Activated CD4-positive, alpha-beta T cell treated with anti-CD3 and anti-CD28 coated beads for 36 hours (primary cell): ENCODE data around the gene EXOC6. TPM values are rescaled to one million over a fixed set of nuclear protein-coding genes. Genes with fewer than 3 reads are reported as not detected.

Experiments
- ATAC-seq: fragments of 200-7000 bp; cut with Tn5 transposase; one replicate; pipeline ENCODE4 v1.10.0; 2021; ENCODE audit warnings: mild to moderate bottlenecking, moderate library complexity
- CTCF ChIA-PET: fragments of 350-600 bp; sonication (Branson Sonifier 250); formaldehyde crosslinking; loops from one replicate; lab custom pipeline; 2021; ENCODE audit warnings: antibody characterized with exemption; lab: Charles Lee
- POLR2A ChIA-PET: fragments of 350-600 bp; sonication (Branson Sonifier 250); formaldehyde crosslinking; loops from one replicate; lab custom pipeline; 2021; ENCODE audit warnings: antibody characterized with exemption, inconsistent platforms; lab: Charles Lee
- DNase-seq: peaks from one replicate; pipeline ENCODE4 v3.0.0-alpha.2; 2020
- H3K27ac Mint-ChIP-seq: one replicate; pipeline ENCODE4 v1.8.0; 2021; ENCODE audit warnings: mixed read lengths
- H3K27me3 Mint-ChIP-seq: one replicate; pipeline ENCODE4 v1.8.0; 2021; ENCODE audit warnings: mixed read lengths
- H3K36me3 Mint-ChIP-seq: one replicate; pipeline ENCODE4 v1.8.0; 2021; ENCODE audit warnings: low read depth, mixed read lengths
- H3K4me1 Mint-ChIP-seq: one replicate; pipeline ENCODE4 v1.8.0; 2021; ENCODE audit warnings: mixed read lengths
- H3K4me3 Mint-ChIP-seq: one replicate; pipeline ENCODE4 v1.8.0; 2021; ENCODE audit warnings: mild to moderate bottlenecking, moderate library complexity, mixed read lengths
- H3K9me3 Mint-ChIP-seq: one replicate; pipeline ENCODE4 v1.8.0; 2021; ENCODE audit warnings: low read depth, mixed read lengths
- intact Hi-C, 2 experiments: fragments of 100-400 bp; cut with DNase I in 1 of 2; cut with micrococcal nuclease in 1 of 2; formaldehyde crosslinking; loops; one replicate each; pipeline versions ENCODE4 v1.14.2 to v1.15.1; 2022 to 2024; cut with DNase I, micrococcal nuclease
- total RNA-seq, 2 experiments: library from RNA; stranded (reverse); gene quantifications; one replicate each; pipeline ENCODE4 v1.2.3, GENCODE V29; 2021

The EXOC6 gene
- total RNA-seq, 2 experiments from 2014 or later = 9.7 to 12.1 TPM

GRCh38 chr10:93072713-93073538 is 224.6 kb downstream of the EXOC6 start:
- ChIA-PET CTCF (interaction anchor here (1.0 kb wide), 1 partner anchor 11 kb away, joined by 5 read pairs; no protein-coding TSS in a partner anchor), POLR2A (interaction anchor here (0.5 to 1.1 kb wide), 2 partner anchors 9 to 202 kb away, joined by 3 read pairs; no protein-coding TSS in a partner anchor)
- Mint-ChIP-seq H3K9me3 (no peaks in the 10 kb centered on the region), H3K36me3 (no peaks in the 10 kb centered on the region), H3K27ac (no peak overlapping the region), H3K4me1 (peaks cover 32% of the 10 kb centered on the region), H3K4me3 (no peak overlapping the region), H3K27me3 (peaks cover 70% of the 10 kb centered on the region)
- intact Hi-C loops = loop anchor here (5.0 kb wide), 2 partner anchors 186 to 381 kb away; no protein-coding TSS in a partner anchor
- ATAC-seq (no peak), DNase-seq (peak; percentile 24)

GRCh38 chr10:93073539-93074146 is 225.3 kb downstream of the EXOC6 start, which contains the start of gene CYP26A1:
CYP26A1 (plus strand) TSS chr10:93073893; CDS start chr10:93073935, 42 bp downstream.
- ChIA-PET POLR2A (interaction anchor here (0.5 to 1.1 kb wide), 2 partner anchors 9 to 202 kb away, joined by 3 read pairs; no protein-coding TSS in a partner anchor), CTCF (no interaction called here)
- Mint-ChIP-seq H3K27me3 (peaks cover 69% of the 10 kb centered on the region), H3K4me1 (peaks cover 29% of the 10 kb centered on the region), H3K4me3 (peak within 1 kb of the TSS; percentile 48), H3K9me3 (no peaks in the 10 kb centered on the region), H3K27ac (no peak within 1 kb of the TSS), H3K36me3 (no peaks in the 10 kb centered on the region)
- DNase-seq (peak; percentile 25), ATAC-seq (no peak)
- intact Hi-C loops = loop anchor here (2.0 to 5.0 kb wide), 3 partner anchors 13 to 381 kb away; partner anchors contain the start of gene CYP26C1 (in 1 of the 2)

DNA sequence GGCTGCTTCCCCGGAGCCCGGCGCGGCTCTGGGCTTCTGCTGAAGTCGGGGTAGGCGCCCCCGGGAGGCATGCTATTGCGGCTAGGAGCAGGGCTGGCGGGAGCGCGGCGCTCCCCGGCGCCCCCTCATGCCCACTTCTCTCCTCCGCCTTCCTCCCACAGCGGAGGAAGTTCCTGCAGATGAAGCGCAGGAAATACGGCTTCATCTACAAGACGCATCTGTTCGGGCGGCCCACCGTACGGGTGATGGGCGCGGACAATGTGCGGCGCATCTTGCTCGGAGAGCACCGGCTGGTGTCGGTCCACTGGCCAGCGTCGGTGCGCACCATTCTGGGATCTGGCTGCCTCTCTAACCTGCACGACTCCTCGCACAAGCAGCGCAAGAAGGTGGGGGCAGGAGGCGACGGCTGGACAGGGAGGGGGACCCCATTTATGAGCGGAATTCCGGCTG is 225.9 kb downstream of the EXOC6 start:
- Mint-ChIP-seq H3K27me3 (peaks cover 66% of the 10 kb centered on the region), H3K36me3 (no peaks in the 10 kb centered on the region), H3K4me1 (peaks cover 28% of the 10 kb centered on the region), H3K4me3 (peak overlapping the region; percentile 48), H3K27ac (no peak overlapping the region), H3K9me3 (no peaks in the 10 kb centered on the region)
- ChIA-PET POLR2A (interaction anchor here (1.1 kb wide), 1 partner anchor 10 kb away, joined by 3 read pairs; no protein-coding TSS in a partner anchor), CTCF (interaction anchor here (0.5 to 0.7 kb wide), 2 partner anchors 13 to 244 kb away, joined by 3 read pairs; no protein-coding TSS in a partner anchor)
- intact Hi-C loops = loop anchor here (2.0 to 5.0 kb wide), 3 partner anchors 13 to 382 kb away; partner anchors contain the start of gene CYP26C1 (in 1 of the 2)
- DNase-seq = peak; percentile 22
- no peak for ATAC-seq

DNA sequence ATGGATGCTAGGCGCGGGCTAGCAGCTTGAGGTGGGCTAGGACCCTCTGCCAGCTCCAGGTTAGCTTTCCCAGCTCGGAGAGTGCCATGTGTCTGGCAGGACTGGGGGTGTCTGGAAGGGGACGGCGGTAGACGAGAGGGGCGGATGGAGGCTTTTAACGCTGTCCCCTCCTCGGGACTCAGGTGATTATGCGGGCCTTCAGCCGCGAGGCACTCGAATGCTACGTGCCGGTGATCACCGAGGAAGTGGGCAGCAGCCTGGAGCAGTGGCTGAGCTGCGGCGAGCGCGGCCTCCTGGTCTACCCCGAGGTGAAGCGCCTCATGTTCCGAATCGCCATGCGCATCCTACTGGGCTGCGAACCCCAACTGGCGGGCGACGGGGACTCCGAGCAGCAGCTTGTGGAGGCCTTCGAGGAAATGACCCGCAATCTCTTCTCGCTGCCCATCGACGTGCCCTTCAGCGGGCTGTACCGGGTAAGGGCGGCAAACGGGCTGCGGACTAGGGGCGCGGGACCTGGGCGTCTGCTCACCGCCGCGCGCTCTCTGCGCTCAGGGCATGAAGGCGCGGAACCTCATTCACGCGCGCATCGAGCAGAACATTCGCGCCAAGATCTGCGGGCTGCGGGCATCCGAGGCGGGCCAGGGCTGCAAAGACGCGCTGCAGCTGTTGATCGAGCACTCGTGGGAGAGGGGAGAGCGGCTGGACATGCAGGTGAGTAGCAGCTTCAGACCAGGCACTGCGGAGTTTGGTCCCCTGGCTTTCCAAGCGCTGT is 226.5 kb downstream of the EXOC6 start:
- ChIA-PET POLR2A (no interaction called here), CTCF (interaction anchor here (0.5 to 1.0 kb wide), 3 partner anchors 10 to 243 kb away, joined by 3 to 4 read pairs (median 3); no protein-coding TSS in a partner anchor)
- no peak for ATAC-seq
- H3K4me3 Mint-ChIP-seq = peak overlapping the region; percentile 48
- intact Hi-C loops = loop anchor here (2.0 to 5.0 kb wide), 4 partner anchors 14 to 382 kb away; partner anchors contain the start of gene CYP26C1 (in 1 of the 2)
- H3K9me3 Mint-ChIP-seq = no peaks in the 10 kb centered on the region
- H3K27me3 Mint-ChIP-seq = peaks cover 70% of the 10 kb centered on the region
- peaks cover 28% of the 10 kb centered on the region for H3K4me1 Mint-ChIP-seq
- DNase-seq = peak; percentile 38
- H3K27ac Mint-ChIP-seq = no peak overlapping the region
- no peaks in the 10 kb centered on the region for H3K36me3 Mint-ChIP-seq

- POLR2A ChIA-PET = no interaction called here
- peak; percentile 27 for ATAC-seq
- no peak overlapping the region for H3K4me3 Mint-ChIP-seq
- H3K27me3 Mint-ChIP-seq = peaks cover 66% of the 10 kb centered on the region
- H3K36me3 Mint-ChIP-seq = no peaks in the 10 kb centered on the region
- DNase-seq = peak; percentile 24
- H3K27ac Mint-ChIP-seq = no peak overlapping the region
- intact Hi-C loops = loop anchor here (2.0 to 5.0 kb wide), 2 partner anchors 15 to 108 kb away; partner anchors contain the start of gene CYP26C1 (in 1 of the 2)
- CTCF ChIA-PET = interaction anchor here (0.8 to 1.2 kb wide), 4 partner anchors 8 to 108 kb away, joined by 3 to 4 read pairs (median 4); partner anchors contain the start of gene CYP26C1
- H3K9me3 Mint-ChIP-seq = no peaks in the 10 kb centered on the region
- H3K4me1 Mint-ChIP-seq = peaks cover 30% of the 10 kb centered on the region
Measured at GRCh38 chr10:93075369-93076221, 227.3 kb downstream of the EXOC6 start.

GRCh38 chr10:93076871-93077270 is 228.6 kb downstream of the EXOC6 start:
- Mint-ChIP-seq H3K4me1 (peaks cover 30% of the 10 kb centered on the region), H3K36me3 (no peaks in the 10 kb centered on the region), H3K4me3 (no peak overlapping the region), H3K27me3 (peaks cover 66% of the 10 kb centered on the region), H3K27ac (no peak overlapping the region), H3K9me3 (no peaks in the 10 kb centered on the region)
- ChIA-PET POLR2A (no interaction called here), CTCF (interaction anchor here (0.6 to 1.8 kb wide), 11 partner anchors 11 to 299 kb away, joined by 3 to 6 read pairs (median 3); partner anchors contain the start of gene EXOC6)
- intact Hi-C loops = loop anchor here in 1 of 2 experiments (5.0 kb wide), 1 partner anchor 110 kb away; no protein-coding TSS in a partner anchor
- ATAC-seq = no peak
- no peak for DNase-seq

GRCh38 chr10:93077860-93078337 is 229.6 kb downstream of the EXOC6 start:
- ATAC-seq = no peak
- Mint-ChIP-seq H3K27ac (no peak overlapping the region), H3K27me3 (peaks cover 57% of the 10 kb centered on the region), H3K4me1 (peaks cover 22% of the 10 kb centered on the region), H3K9me3 (no peaks in the 10 kb centered on the region), H3K36me3 (no peaks in the 10 kb centered on the region), H3K4me3 (no peak overlapping the region)
- intact Hi-C loops = loop anchor here in 1 of 2 experiments (5.0 kb wide), 1 partner anchor 111 kb away; no protein-coding TSS in a partner anchor
- DNase-seq = no peak
- ChIA-PET POLR2A (no interaction called here), CTCF (interaction anchor here (0.8 to 1.8 kb wide), 6 partner anchors 24 to 276 kb away, joined by 3 to 6 read pairs (median 4); no protein-coding TSS in a partner anchor)

GRCh38 chr10:93079663-93080349 is 231.5 kb downstream of the EXOC6 start:
- Mint-ChIP-seq H3K36me3 (no peaks in the 10 kb centered on the region), H3K9me3 (no peaks in the 10 kb centered on the region), H3K27me3 (peaks cover 48% of the 10 kb centered on the region), H3K4me1 (peaks cover 13% of the 10 kb centered on the region), H3K27ac (no peak overlapping the region), H3K4me3 (no peak overlapping the region)
- intact Hi-C loops = loop anchor here (1.0 to 5.0 kb wide), 6 partner anchors 113 to 403 kb away; partner anchors contain the start of gene MYOF (in 1 of the 2)
- CTCF ChIA-PET = interaction anchor here (0.5 to 1.6 kb wide), 10 partner anchors 9 to 471 kb away, joined by 3 to 8 read pairs (median 3); no protein-coding TSS in a partner anchor
- DNase-seq (no peak), ATAC-seq (no peak)
- POLR2A ChIA-PET = no interaction called here
